Measurements from ENCODE around the gene CEP19. TPM values are rescaled to one million over a fixed set of nuclear protein-coding genes. Genes with fewer than 3 reads are reported as not detected.

CEP19 gene
- total and polyA plus RNA-seq, 2 of the 8 experiments (the other 6 are each of a cell fraction or from before 2014, with no cell fraction given), result 0.95 to 1.6 TPM

GRCh38 chr3:196711838-196712513 is at the start of gene CEP19, which contains the start of gene PIGX (continued):
- no peak for TF ChIP-seq MAFK (IDR thresholded peaks at IDR 0.05; ENCODE audit: low read depth, low read length)
- TF ChIP-seq, protein P1, sequence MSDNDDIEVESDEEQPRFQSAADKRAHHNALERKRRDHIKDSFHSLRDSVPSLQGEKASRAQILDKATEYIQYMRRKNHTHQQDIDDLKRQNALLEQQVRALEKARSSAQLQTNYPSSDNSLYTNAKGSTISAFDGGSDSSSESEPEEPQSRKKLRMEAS (IDR thresholded peaks at IDR 0.05), result no peak
- TF ChIP-seq EGR1 (IDR thresholded peaks at IDR 0.05; ENCODE audit: borderline replicate concordance, low read depth, low read length), result peak; percentile 82; the same call in 1 of the 2 replicates
- 0 out of 2 replicates have a peak, but pooled peaks have one; percentile 12 for TF ChIP-seq TCF12 (IDR thresholded peaks at IDR 0.05; ENCODE audit: low read depth, low read length)
- TF ChIP-seq EP300 (IDR thresholded peaks at IDR 0.05; ENCODE audit: borderline replicate concordance in 1 of 2, low read depth in 2 of 2, low read length in 2 of 2), result no peak
- no peak for TF ChIP-seq BCL11A (IDR thresholded peaks at IDR 0.05; ENCODE audit: low read depth in 2 of 2, low read length in 2 of 2)
- TF ChIP-seq TAF1 (IDR thresholded peaks at IDR 0.05; ENCODE audit: low read depth, low read length), result no peak
- no peak for TF ChIP-seq JUND (IDR thresholded peaks at IDR 0.05; ENCODE audit: low read length)
- TF ChIP-seq ZNF274 (IDR thresholded peaks at IDR 0.05; ENCODE audit: borderline replicate concordance, extremely low read depth, low read length), result no peak
- TF ChIP-seq SUZ12 (IDR thresholded peaks at IDR 0.05; ENCODE audit: low read length), result peak; percentile 52; the same call in 1 of the 2 replicates
- peak; percentile 85 for TF ChIP-seq KDM4A (IDR thresholded peaks at IDR 0.05; ENCODE audit: low read depth, low read length, severe bottlenecking)
- no peak; a peak in 1 of 3 replicates for TF ChIP-seq POLR2A (IDR thresholded peaks at IDR 0.05; ENCODE audit: control extremely low read depth in 1 of 2, low read depth in 2 of 2, low read length in 2 of 2)
- TF ChIP-seq BRCA1 (IDR thresholded peaks at IDR 0.05; ENCODE audit: low read depth, low read length), result no peak
- 0 out of 4 replicates have a peak, but pooled peaks of 1 of the 2 experiments have one; percentile 65 for TF ChIP-seq HDAC2 (IDR thresholded peaks at IDR 0.05; ENCODE audit: borderline replicate concordance in 1 of 2, low read depth in 2 of 2, low read length in 2 of 2)
- TF ChIP-seq ASH2L (IDR thresholded peaks at IDR 0.05; ENCODE audit: low read length), result peak; percentile 50
- TF ChIP-seq NANOG (IDR thresholded peaks at IDR 0.05; ENCODE audit: insufficient read depth, low read depth, low read length, poor library complexity, severe bottlenecking), result no peak
- TF ChIP-seq CHD2 (IDR thresholded peaks at IDR 0.05; ENCODE audit: low read length), result no peak
- peak in 1 of 2 experiments; percentile 44; a peak in 1 of 4 replicates for TF ChIP-seq SIN3A (conservative IDR thresholded peaks at IDR 0.05 in 1 of 2, IDR thresholded peaks at IDR 0.05 in 1 of 2; ENCODE audit: low read depth in 1 of 2, low read length in 2 of 2)
- TF ChIP-seq CTBP2 (IDR thresholded peaks at IDR 0.05; ENCODE audit: borderline replicate concordance, insufficient read depth, insufficient read length, low read length), result no peak
- no peak for TF ChIP-seq GTF2F1 (IDR thresholded peaks at IDR 0.05; ENCODE audit: borderline replicate concordance, low read depth, low read length)
- TF ChIP-seq FOSL1 (IDR thresholded peaks at IDR 0.05; ENCODE audit: insufficient read depth, low read depth, low read length), result no peak
- TF ChIP-seq SAP30 (IDR thresholded peaks at IDR 0.05; ENCODE audit: insufficient read depth, insufficient replicate concordance, low read length), result no peak
- no peak for TF ChIP-seq SIX5 (IDR thresholded peaks at IDR 0.05; ENCODE audit: low read depth, low read length)
- peak; percentile 53 for TF ChIP-seq BACH1 (IDR thresholded peaks at IDR 0.05; ENCODE audit: low read length)
